Measurements from ENCODE around the gene RBM20.

RBM20 gene

DNA sequence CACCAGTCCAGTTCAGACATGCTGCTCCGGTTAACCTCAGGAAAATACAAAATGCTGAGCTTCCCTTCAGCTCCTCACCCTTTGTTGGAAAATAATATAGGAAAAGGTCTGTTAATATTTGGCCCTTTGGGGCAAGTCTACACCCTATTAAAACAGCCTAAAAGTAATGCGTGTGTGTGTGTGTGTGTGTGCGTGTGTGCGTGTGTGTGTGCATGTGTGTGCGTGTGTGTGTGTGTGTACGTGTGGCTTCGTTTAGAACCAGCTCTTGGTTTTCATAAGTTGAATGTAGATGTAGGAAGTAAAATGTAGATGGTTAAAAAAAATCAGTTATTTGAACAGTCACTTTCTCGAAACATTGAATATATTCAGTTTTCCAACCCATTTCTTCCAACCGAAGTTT lies 166.5 kb downstream of the RBM20 start:
- intact Hi-C loops (cut with DNase I), result no loop called here
- DNase-seq, result no peak

DNA sequence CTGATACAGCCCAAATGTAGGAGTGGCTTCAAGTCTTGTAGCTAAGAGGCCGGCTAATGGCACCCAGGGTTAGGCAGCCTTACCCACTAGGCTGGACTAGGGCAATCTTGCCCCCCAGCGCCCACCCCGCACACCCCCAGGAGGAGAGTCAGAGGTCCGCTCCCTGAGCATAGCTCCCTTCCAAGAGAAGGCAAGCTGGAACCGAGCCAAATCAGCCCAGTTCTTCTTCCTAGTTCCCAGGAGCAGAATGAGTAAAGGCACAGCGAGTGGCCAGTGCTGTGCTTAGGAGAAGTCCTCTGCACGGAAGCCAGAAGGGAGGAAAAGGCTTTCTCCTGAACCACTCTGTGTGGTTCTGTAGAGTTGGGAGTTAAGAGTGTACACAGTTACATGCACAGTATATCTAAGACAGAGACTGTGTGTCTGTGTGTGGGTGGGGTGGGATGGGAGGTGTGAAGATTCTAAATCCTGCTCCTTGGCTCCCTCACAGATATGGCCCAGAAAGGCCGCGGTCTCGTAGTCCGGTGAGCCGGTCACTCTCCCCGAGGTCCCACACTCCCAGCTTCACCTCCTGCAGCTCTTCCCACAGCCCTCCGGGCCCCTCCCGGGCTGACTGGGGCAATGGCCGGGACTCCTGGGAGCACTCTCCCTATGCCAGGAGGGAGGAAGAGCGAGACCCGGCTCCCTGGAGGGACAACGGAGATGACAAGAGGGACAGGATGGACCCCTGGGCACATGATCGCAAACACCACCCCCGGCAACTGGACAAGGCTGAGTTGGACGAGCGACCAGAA lies 167.8 kb downstream of the RBM20 start:
- intact Hi-C loops (cut with DNase I), result no loop called here
- DNase-seq, result peak in 17 of 42 donors; percentile 23 to 65 (median 48)

DNA sequence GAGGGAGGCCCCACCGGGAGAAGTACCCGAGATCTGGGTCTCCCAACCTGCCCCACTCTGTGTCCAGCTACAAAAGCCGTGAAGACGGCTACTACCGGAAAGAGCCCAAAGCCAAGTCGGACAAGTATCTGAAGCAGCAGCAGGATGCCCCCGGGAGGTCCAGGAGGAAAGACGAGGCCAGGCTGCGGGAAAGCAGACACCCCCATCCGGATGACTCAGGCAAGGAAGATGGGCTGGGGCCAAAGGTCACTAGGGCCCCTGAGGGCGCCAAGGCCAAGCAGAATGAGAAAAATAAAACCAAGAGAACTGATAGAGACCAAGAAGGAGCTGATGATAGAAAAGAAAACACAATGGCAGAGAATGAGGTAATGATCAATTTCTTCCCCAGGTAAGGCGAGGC lies 168.4 kb downstream of the RBM20 start:
- DNase-seq, result no peak
- intact Hi-C loops (cut with DNase I), result no loop called here

DNA sequence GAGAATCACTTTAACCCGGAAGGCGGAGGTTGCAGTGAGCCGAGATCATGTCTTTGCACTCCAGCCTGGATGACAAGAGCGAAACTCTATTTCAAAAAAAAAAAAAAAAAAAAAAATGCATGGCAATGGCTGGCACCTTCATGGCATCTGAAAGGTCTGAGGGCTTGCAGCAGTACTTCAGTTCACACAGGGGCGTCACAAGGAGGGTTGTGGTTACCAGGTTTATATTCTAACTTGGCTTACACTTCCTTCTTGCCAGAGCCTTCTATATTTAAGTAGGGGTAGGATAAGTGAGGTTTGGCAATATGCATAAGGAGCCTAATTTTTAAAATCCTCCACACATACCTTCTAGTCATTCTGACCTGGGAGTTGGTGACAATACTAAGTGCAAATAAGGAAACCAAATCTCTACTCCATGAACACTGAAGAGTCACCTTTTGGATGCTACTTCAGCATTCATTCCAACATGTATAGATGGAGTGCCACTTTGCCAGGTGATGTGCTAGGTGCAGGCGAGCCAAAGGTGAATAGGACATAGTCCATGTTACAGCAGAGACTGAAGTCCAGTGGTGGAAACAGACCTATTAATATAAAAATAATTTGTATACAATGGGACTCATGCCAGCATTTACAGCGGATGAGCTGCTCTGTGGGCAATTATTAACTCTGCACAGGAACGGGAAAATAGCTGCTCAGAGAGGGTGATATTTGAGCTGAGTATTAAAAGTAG lies 169.8 kb downstream of the RBM20 start:
- intact Hi-C loops (cut with DNase I), result no loop called here

DNA sequence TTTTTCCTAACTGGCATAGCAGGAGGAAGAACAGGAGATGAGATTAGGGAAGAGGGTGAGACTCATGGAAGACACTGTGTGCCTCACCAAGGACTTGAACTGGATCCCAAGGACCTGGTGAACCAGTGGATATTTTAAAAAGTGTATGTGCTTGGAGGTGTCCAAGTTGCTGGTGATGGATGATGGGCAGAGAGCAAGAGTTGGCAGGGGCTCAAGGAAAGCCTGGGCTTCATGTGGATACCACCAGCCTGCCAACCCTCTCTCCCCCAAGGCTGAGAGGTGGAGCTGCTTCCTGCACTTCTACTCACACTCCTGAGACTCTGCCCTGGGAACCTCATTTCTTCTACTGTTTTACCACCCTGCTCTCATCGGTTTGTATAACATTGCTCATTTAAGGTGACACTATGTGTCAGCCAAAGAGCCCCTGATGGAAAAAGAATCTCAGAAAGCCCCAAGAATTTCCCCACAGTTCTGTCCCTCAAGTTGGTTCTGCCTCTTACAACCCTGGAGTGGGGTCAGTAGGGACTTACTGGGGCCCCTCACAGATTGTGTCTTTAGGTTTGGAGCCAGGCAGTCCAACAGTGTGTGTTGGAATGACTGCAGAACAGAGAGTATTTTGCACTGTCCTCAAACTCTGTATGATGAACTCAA lies 171.3 kb downstream of the RBM20 start:
- no peak for DNase-seq
- intact Hi-C loops (cut with DNase I), result no loop called here

More for the DNA sequence above, 169.8 kb downstream of the RBM20 start:
- no peak for DNase-seq

DNA sequence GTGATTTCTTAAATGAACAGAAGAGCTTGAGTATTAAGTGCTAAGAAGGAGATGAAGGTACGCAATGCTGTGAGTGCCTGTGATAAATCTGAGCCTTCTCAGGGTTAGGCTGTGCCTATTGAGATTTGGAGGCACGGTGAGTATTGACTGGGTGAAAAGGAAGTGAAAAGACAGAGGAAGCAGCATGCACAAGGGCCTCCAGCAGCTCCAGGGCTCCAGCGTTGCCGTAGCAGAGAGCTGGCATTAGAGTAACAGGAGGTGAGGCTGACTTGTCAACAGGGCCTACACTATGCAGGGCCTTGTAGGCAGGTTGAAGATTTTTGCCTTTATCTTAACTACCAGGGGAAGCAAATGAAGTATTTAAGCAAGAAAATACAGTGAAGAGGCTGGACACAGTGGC lies 173.5 kb downstream of the RBM20 start:
- intact Hi-C loops (cut with DNase I), result no loop called here
- no peak for DNase-seq

DNA sequence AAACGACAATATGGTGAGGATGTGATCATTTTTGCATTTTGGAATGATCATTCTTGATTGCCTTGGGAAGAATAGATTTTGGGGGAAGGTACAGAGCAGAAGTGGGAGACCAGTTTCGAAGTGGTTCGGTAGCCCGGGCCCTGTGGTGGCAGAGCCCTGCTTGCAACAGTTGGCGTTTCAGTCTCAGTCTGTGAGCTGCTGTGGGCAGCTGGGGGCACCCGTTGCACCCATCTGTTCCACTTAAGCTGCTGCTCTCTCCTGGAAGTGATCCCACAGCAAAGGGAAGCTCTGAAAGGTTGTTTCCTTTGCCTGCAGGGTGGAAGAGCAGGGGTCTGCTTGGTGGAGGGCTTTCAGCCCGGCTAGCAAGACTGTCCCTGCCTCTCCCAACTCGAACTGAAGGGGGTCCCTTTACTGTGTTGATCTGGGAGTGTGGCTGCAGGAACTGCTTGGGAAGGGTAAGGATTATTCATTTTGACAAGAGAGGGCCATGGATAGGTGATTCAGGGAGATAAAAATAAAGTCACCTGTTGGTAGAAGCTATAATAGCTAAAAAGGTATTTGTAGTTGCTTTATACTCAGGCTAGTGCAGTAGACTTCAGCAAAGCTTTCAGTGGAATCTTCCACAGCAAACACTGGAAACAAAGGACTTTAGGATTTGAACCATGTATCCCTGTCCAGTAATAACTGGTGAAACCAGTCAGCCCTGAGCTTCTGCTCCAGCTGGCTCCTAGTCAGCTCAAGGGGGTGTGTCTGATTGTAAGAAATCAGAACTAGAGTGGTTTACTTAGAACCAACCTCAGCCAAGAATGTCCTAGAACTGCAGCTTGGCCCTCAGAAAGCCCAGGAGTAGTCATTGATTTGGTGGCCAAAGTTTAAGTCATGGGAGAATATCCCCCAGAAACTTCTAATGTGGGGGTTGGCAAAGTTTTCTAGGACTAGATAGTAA lies 174.4 kb downstream of the RBM20 start:
- intact Hi-C loops (cut with DNase I), result no loop called here
- DNase-seq, result peak in 1 of 42 donors; percentile 10

DNA sequence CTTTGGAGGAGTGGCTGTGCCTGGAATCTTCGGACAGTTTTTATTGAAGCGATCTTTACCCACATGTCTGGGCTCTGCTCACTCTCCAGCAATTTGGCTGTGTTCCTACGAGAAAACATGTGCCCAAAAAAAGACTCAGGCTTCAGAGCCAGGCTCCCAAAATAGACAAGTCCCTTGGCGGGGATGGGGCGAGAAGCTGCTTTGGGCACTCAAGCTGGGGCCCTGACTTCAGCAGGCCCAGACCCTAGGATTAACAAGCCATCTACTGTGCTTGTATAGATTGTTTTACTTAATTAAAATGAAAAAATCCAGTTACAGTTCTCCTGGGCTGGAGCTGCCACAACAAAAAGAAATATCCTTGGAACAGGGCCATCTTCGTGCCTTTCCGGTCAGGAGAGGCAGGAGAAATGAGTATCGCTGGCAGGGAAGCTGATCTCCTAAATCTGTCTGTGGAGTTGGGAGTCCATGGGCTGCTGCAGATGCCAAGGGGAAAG lies 176.2 kb downstream of the RBM20 start:
- intact Hi-C loops (cut with DNase I), result no loop called here
- DNase-seq, result peak in 17 of 42 donors; percentile 17 to 61 (median 41)

DNA sequence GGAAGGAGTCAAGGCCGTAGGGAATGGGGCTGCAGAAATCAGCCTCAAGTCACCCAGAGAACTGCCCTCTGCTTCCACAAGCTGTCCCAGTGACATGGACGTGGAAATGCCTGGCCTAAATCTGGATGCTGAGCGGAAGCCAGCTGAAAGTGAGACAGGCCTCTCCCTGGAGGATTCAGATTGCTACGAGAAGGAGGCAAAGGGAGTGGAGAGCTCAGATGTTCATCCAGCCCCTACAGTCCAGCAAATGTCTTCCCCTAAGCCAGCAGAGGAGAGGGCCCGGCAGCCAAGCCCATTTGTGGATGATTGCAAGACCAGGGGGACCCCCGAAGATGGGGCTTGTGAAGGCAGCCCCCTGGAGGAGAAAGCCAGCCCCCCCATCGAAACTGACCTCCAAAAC lies 177.4 kb downstream of the RBM20 start:
- no peak for DNase-seq
- intact Hi-C loops (cut with DNase I), result no loop called here

DNA sequence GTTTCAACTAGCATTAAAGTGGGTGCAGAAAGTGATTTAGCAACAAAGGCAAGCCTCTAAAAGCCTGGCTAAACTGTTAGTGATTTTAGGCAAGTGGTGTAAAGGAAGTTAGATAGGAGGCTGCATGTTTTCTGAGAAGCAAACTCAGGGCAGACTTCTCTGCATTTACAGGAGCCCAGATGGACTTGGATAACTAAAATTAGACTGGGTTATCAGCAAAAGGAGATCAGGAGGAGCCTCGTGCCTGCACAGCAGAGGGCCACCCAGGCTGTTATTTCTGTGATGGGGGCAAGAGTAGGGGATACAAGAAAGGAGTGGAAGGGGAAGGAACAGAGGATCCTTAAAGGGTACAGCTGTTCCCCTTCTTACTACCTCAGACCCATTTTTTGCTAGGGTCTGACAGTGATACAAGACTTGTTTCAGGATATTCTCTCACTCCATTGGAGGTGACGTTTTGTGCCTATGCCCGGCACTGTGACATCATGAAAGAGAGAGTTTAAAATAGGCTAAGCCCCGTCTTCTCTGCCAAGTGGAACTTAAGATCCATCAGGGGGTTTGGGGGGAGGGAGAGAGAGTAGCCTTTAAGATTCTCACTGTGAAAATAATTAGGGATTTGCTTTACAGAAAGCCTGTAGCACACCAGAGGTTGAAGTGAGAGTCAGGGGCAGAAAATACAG lies 178.0 kb downstream of the RBM20 start:
- DNase-seq, result no peak

DNA sequence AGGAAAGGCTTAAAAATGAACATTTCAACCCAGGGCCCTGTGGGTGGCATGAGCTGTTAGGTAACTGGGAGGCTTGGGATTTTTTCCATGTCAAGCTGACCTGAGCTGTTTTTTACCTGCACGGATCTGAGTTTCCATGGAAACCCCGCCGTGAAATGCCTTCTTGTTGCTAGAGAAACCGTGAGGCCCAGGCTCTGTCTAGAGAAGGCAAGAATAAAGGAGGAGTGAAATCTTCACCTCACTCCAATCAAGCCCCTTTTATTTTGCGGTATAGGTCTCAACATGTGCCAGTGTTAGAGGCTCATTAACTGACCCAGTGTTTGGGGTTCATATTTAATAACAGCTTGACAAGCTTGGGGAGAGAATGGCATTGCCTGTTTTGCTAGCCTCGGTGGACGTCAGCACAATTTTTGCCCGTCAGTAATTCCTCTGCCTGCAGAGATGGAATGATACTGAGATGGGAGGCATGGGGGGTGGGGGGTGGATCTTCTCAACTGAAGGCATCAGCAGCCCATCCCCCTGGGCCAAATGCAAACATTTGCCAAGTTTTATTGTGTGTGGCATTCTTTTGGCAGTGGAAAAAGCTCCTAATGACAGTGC lies 178.7 kb downstream of the RBM20 start:
- peak; percentile 19 to 90 (median 64) for DNase-seq
- intact Hi-C loops (cut with DNase I), result no loop called here

More for the DNA sequence above, 178.0 kb downstream of the RBM20 start:
- intact Hi-C loops (cut with DNase I), result no loop called here

DNA sequence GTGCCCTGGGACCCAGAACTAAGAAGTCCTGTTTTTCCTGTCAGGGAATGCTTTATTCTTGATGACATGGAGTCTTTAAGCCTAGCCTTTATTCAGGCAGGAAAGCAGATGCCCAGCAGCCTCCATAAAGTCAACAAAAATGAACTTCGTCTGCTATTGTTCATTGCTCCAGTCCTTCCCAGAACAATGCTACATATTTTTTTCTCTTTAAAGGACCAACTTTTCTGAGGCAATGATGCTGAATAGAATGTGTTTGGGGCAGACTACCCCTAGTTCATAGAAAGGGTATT lies 180.0 kb downstream of the RBM20 start:
- intact Hi-C loops (cut with DNase I), result no loop called here

DNA sequence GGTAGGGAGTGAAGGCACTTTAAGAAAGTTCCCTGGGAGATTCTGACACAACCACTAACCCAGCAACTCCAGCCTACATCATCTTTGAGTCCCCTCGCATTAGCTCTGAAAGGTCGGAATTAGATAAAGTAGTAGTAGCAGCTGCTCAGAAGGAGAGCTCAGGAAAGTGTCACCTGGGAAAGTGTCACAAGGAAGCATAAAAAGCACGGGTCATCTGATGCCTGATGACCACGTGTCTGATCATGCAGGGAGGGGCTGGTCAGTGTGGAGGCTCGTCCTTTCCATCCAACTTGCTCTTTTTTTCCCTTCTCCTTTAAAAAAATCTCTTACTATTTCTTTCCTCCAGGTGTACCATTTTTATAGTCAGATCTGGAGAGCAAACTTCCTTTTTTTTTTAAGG lies 180.5 kb downstream of the RBM20 start:
- DNase-seq, result no peak
- intact Hi-C loops (cut with DNase I), result no loop called here

More for the DNA sequence above, 180.0 kb downstream of the RBM20 start:
- no peak for DNase-seq

DNA sequence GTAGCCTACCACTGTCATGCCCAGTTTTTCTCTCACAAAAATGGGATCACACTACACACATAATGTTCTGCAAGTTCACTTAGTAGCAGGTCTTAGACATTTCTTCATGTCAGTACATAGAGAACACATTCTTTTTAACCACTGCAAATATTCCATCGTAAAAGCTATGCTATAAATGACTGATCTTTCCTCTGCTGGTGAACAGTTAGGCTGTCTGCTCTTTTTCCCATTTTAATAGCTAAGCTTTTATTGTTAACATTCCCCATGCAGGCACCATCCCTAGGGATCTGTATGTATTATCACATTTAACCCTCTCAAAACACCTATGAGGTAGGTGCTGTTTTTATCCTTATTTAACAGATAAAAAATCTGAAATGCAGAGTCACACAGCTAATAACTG lies 181.4 kb downstream of the RBM20 start:
- intact Hi-C loops (cut with DNase I), result no loop called here
- no peak for DNase-seq

DNA sequence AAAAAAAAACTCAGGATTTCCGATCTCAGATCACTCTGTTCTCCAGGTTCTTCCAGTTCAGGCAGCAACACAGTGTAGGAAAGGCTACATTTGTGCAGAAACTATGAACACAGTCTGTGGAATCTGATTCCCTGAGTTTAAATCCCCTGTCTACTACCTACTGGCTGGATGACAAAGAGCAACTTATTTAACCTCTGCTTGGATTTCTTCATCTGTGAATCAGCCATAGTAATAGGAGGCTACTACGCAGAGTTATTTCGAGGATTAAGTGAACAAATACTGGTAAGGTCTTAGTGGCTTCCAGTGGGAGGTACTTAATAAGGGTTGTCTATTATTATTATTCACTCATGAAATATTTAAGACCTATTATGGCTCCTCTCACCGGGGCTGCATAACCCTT lies 183.3 kb downstream of the RBM20 start:
- intact Hi-C loops (cut with DNase I), result no loop called here

DNA sequence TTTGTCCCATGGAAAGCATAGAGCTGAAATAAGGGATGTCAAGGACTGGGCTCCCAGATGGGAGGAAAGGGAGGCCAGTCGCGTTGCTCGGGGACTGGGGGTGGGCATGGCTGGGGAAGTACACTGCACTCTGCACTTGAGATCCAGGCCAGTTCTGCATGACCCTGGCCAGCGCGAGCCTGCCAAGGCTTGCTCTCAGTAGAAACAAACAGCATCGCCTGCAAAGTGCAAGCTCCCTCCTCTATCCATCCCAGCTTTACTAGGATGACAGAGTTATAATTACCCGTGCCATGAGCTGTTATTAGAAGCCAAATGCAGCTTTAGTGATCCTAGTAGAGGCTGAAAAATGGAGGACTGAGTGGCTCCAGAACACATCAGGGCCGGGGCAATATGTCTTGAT lies 183.7 kb downstream of the RBM20 start:
- intact Hi-C loops (cut with DNase I), result no loop called here
- DNase-seq, result peak in 2 of 42 donors; percentile 13 to 33

More for the DNA sequence above, 183.3 kb downstream of the RBM20 start:
- no peak for DNase-seq

DNA sequence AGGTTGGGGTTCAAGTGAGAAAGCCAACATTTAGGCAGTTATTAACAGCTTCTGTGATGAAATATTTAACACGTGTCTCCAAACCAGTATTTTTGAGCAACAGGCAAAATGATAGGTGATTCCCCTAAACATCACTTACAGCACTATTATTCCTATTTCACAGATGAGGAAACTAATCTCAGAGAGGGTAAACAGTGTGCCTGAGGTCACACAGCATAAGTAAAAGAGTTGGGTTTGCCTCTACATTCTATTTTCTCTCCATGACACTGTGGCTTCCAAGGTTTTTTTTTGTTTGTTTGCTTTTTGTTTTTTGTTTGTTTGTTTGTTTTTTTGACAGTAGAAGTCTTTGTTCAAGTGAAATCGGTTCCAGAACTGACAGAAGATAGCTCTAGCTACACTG lies 184.4 kb downstream of the RBM20 start:
- DNase-seq, result no peak

More for the DNA sequence above, 184.4 kb downstream of the RBM20 start:
- intact Hi-C loops (cut with DNase I), result no loop called here
